Suppressor macrophage treated with lipopolysaccharide for 4 hours (primary cell): ENCODE data around the gene DBF4B.
"Not testable (repeated sequence)": the region's sequence is repeated elsewhere in the genome, so short reads cannot be mapped to it uniquely, and the experiment has no call there.

Experiments
- DNase-seq: peaks from one replicate; pipeline ENCODE4 v3.0.0-alpha.2; 2020

The DBF4B gene

DNA sequence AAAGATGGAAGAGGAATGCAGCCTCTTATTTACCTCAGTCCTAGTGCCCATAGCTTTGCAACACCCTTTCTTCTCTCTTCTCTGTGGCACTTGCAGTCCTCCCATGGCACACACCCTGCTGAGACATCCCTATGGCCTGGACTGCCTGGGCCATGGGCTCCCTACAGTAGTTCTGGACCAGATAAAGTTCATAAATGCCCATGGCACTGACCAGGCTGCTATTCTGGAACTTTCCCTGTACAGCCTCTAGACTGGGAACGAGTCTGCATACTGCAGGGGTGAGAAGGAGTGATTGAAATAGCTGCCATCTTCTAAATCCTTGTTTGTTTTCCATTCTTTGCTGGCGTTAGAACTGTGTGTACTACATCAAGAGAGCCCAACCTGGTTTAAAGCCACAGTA is 25.8 kb downstream of the DBF4B start:
- DNase-seq: no peak

DNA sequence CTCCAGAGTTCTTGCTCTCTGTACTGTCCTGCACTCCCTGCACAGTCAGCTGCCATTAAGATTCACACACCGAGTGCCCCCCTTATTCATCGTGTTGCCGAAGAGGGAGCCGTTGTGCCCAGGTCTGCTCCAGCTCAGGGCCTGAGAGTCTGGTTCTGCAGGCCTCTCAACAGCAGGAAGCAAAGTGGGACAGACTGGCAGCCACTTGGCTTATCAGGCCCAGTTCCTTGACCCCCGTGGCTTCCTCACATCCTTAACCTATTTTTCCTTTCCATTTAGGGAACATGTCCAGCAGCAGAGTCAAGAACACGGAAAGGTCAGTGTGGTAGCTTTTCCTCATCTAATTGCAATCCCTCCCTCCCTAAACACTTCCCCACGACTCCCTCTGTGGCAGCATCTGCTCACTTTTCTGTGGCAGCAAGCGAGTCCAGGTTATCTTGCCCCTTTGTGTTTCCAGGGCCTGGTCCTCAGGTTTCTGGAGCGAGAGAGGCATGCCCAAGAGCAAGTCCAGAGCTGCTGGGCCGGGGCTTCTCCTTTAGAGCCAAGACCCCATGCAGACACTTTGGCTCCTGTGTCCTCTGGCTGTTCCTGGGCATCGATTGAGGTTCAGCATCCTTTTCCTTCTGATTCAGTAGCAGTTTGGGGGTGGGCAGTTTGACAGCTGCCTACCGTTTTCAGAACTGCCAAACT is 28.2 kb downstream of the DBF4B start:
- no peak for DNase-seq

DNA sequence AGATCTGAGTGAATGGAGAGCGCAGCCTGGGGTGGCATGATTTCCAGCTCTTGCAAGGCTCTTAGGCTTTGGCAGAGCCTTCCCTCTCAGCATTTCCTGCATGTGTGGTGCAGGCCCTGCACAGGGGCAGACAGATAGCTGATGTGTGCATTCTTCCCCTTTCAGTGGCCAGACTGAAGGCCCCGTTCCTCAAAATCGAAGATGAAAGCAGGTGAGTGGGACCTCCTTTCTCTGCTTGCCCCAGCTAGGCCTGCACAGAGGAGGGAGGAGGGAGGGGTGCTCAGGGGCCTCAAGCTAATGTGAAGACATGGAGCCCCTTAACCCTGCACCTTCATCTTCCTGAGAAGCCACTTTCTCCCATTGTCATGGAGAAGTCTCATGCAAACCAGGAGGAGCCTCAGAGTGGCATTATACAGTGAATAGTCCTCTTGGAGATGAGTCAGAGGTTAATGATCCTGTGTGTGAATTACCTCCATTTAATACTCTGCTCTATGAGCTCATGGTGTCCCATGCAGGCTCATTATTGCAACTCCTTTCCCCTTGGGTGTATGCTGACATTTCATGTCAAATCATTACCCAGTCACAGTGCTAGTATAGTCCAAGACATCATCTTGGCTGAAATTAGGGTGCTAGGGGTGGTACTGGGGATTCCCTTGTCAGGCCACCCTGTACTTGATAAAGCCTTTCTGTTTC is 29.9 kb downstream of the DBF4B start:
- peak; percentile 19 for DNase-seq

DNA sequence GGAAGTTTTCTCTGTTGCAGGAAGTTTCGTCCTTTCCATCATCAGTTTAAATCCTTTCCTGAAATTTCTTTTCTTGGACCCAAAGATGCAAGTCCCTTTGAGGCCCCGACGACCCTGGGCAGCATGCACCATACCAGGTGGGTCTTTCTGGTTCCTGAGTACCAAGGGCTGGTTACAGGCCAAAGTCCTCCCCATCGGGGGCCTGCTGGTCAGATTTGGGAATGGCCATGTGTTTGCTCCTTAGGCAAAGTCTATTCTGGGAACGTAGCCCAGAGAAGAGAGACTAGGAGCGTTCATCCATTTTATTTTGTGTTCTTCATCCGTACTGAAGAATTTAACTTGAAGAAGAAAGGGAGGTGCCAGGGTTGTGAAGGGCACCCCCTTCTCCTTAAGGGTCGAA is 32.9 kb downstream of the DBF4B start:
- DNase-seq: no peak

DNA sequence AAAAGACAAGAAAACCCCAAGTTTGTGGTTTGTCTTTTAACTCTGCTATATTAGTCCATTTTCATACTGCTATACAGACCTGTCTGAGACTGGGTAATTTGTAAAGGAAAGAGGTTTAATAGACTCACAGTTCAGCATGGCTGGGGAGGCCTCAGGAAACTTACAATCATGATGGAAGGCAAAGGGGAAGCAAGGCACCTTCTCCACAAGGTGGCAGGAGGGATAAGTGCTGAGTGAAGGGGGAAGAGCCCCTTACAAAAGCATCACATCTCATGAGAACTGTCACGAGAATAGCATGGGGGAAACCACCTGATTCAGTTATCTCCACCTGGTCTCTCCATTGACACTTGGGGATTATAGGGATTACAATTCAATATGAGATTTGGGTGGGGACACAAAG is 36.8 kb downstream of the DBF4B start:
- no peak for DNase-seq

DNA sequence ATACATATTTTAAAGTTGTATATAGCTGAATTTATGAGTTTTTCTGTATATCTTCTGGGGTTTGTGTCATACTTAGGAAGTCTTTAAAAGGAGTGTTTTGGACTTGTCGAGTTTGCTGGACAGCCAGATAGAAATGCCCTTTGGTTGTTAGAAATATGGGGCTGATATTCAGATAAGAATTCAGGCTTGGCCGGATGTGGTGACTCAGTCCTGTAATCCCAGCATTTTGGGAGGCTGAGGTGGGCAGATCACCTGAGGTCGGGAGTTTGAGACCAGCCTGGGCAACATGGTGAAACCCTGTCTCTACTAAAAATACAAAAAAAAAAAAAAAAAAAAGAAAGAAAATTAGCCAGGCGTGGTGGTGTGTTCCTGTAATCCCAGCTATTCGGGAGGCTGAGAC is 37.3 kb downstream of the DBF4B start:
- DNase-seq: not testable (repeated sequence)

DNA sequence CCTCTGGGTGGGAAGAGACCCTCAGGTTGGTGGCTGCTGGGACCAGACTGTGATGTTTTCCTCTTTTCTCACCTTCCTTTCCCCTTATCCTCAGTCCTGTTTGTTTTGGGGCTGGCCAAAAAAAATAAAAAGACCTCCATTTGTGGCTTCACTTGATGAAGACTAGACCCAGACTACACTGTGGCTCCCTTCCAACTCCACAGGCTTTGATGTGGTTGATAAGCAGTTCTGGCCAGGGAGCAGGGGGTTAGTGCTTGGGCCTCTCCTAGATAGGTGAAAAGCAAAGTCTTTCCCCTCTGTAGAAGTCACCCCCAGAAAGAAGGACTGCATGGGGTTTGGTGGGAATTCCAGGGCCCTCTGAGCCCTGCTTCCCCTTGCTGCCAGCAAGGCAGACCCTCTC is 39.1 kb downstream of the DBF4B start:
- no peak for DNase-seq

DNA sequence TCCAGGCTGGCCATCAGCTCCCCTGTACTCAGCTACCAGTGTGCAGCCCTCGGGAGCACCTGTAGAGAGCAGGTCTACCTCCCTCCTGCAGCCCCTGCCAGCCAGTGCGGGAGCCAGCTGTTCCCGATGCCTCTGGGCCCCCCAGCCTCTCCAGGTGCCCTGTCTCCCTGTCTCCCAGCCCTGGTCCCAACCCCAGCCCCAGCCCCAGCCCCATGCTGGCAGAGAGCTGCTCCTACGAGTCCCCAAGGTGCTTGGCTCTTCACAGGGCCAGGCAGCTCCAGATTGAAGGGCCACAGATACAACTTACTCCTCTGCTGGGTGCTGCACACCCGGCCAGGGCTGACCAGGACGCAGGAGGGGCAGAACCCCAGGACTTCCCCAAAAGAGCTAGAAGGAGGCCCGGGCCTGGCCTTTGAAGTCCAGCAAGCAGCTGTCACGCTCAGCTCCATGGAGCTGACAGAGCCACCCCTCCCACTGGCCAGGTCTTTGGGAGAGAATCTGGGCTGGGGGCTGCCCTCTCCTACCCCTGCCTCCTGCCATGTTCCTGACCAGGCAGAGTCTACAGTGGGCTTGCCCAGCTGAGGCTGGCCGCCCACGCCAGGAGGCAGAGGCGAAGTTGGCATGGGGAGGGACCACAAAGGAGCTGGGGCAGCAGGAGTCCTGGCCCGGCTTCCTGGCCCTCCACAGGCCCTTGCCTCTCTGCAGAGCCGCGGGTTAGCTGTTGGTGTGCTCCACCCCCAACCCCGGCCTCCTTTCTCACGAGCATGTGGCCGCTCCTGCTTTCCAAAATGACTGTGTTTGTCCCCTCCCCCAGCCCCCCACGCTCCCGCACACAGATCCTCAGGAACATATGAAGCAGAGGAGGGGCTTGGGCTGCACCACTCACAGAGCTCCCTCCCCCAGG is 40.9 kb downstream of the DBF4B start:
- no peak for DNase-seq

DNA sequence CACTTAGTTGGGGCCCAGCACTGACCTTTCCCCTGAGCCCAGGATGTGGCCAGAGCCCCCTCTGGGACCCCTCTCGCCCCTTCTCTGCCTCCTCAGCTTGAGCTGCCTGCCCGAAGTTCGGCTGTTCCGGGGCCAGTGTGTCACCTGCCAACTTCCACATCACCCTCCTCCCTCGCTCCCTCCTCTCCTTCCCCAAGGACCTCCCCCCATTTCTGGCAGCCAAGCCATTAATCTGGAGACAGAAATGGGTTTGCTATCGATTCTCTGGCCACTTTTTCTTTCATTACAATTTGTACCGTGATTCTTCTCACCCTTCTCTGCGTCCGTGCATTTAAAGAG is 41.5 kb downstream of the DBF4B start:
- no peak for DNase-seq

DNA sequence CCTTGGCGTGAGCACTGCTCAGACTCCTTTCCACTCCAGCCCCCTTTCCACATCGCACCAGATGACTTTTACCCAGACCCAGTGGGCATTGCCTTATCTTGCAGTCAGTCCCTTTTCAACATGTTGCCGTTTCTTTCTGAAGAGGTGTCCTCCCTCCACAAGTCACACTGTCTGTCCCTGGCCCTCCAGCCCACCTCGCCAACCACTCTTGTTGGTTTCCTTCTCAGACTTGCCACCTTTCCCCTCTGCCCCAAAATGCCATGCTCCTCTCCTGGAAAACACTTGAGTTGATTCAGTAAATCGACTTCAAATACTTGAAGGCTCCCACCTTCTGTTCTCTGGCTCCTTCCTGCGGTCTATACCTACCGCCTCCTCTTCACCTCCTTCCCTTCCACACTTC is 42.9 kb downstream of the DBF4B start:
- no peak for DNase-seq

DNA sequence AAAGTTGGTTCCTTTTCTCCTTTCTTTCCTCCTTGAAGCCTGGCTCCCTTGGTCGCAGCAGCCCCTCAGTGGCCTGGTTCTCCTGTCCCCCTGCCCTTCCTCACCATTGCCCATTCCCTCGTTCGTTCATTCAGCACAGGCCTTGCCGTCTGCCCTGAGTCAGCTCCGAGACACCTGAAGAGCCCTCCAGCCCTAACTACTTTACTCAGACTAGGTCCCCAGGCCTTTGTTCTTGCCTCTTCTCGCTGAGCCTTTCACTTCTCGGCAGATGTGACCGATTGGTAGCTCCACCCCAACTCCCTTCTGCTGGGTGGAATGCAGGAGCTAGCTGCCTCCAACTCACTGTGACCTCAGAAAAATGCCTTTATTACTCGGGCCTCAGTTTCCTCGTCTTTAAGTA is 43.3 kb downstream of the DBF4B start:
- DNase-seq: no peak

DNA sequence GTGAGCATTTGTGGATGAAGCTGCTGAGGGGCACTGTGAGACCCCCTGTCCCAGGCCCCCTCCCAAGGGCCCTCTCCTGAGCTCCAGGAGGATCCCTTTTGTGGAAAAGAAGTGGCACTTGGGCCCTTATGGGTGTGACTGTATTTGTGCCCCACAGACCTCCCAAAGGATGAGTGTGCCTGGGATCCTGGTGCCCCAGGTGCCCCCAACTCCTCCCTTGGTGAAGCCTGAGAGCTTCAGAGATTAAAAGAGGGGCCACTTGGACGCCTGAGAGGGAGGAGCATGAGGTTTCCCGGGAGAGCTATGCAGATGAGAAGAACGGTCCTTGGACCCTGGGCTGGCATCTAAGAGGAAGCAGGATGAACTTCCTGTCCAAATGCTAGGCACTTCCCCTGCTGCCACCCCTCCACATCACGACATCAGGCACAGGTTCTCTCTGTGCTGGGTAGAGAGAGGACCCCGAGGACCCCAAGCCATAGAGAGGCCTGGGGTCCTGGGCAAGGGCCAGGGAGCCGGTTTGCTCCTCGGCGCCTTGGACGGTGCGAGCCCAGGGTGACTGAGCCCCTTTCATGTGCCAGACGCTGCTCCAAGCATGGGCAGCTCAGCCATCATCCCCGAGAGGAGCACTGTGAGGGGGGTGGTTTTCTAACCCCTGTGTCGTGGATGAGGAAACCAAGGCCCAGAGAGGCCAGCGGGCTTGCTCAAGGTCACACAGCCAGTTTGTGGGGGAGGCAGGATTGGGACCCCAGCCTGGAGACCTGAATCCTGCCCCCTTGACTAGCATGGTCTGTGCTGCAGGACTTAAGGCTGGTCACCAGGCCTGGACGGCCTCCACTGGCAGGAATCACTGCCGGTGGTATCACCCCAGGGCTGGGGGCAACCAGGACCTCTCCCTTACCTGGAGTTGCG is 44.7 kb downstream of the DBF4B start:
- no peak for DNase-seq

DNA sequence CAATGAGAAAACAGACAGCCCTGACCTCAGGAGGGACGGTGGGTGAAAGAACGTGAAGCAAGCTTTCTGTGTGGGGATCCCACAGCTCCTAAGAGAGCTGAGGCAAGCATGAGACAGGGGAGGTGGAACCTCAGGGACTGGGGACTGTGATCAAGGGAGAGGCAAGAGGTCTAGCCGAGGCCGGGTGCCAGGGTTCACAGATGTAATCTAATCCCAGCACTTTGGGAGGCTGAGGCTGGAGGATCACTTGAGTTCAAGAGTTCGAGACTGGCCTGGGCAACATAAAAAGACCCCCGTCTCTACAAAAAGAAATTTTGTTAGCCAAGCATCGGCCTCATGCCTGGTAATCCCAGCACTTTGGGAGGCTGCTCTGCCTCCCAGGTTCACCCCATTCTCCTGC is 45.8 kb downstream of the DBF4B start:
- no peak for DNase-seq

DNA sequence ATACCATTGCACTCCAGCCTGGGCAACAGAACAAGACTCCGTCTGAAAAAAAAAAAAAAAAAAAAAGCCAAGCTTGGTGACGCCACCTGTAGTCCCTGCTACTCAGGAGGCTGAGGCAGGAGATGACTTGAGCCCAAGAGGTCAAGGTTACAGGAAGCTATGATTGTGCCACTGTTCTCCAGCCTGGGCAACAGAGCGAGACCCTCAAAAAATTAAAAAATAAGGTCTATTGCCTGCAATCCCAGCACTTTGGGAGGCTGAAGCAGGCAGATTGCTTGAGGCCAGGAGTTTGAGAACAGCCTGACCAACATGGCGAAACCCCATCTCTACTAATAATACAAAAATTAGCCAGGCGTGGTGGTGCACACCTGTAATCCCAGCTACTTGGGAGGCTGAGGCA is 46.7 kb downstream of the DBF4B start:
- DNase-seq: not testable (repeated sequence)

DNA sequence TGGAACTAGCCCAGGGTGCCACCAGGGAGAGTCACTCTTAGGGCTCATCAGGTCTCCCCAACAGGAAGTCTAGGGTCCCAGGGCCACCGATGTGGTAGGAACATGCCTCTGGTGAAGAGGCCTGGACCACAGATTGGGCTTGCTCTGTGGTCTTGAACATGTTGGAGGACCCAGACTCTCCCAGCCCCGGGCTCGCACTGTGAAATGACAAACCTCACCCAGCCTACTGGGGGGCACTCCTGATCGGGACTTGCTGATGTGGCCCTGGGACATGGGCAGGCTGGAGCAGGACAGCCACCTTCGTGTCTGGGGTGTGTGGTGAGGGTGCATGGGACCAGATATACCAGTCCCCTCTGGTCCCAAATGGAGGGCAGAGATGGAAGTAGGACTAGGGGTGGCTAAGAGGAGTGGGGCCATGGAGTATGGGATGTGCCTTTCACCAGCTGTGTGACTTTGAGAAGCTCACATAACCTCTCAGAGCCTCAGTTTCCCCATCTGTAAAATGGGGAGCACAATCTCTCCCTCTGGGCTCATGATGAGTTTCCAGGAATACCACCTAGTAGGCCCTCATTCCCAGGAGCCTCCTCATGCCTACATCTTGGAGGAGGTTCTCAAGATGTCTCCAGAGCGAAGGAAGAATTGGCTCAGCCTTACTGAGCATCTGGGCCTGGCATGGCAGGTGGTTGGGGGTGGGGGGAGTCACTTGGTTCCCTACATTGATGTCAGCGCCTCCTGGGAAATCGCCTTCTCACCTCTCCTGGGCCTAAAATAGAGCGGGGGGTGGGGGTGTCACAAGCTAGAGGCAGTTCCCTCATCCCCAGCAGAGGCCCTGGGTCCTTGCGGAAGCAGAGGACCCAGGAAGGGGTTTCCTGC is 48.8 kb downstream of the DBF4B start:
- DNase-seq: no peak

DNA sequence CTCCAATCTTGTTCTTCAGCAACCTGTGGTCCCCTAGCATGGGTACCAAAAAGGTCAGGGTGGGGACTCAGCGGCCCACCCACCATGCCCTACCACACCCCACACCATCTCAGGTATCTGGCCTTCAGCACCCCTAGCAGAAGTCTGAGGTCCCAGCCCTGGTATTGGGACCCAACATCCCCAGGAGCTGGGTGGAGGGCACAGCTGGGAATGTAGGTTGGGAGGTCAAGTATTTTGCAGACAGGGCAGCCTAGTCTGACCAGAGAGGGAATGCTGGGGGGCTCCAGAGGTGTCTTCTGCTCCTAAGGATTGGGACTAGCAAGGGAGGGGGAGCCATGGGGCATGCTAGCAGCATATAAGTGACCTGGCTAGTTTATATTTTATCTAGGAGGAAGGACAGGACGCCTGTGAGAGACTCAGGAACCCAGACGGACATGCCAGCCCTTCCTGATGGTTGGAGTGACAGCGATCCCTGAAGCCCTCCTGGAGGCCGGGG is 49.5 kb downstream of the DBF4B start:
- DNase-seq: no peak

DNA sequence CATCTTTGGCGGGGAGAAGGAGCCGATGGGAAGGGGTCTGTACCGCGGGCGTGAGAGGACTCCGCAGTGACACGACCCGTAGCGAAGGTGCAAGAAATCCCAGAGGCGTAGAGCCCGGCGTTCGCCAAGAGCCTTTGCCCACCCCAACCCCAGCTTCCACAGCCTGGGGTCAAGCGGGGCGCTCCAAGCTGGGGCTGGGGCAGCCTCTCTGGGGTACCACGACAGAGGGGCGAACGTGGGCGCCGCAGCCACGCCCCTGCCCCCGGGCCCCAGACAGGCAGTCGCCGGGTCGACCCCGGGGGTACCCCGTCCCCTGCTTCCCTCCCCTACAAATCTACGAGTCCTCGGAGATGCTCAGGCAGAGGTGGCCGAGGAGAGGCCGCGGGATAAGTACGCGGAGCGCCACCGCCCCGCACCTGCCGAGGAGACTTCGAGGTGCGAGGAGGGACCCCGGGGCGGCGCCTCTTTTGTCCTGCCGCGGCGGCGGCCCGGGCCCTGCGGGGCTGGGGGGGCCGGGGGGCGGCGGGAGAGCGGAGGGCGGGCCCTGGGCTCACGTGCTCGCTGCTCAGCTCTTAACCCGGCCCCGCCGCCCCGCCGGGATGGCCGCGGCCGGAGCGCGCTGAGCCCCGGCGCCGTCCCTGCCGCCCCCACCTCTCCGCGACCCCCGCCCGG is 50.1 kb downstream of the DBF4B start, which contains the start of gene ADAM11:
Gene ADAM11 (plus strand): TSS at position 575 of the 672 bp plus-strand sequence. CDS start 212 bp downstream, outside the sequence.
- DNase-seq: no peak

DNA sequence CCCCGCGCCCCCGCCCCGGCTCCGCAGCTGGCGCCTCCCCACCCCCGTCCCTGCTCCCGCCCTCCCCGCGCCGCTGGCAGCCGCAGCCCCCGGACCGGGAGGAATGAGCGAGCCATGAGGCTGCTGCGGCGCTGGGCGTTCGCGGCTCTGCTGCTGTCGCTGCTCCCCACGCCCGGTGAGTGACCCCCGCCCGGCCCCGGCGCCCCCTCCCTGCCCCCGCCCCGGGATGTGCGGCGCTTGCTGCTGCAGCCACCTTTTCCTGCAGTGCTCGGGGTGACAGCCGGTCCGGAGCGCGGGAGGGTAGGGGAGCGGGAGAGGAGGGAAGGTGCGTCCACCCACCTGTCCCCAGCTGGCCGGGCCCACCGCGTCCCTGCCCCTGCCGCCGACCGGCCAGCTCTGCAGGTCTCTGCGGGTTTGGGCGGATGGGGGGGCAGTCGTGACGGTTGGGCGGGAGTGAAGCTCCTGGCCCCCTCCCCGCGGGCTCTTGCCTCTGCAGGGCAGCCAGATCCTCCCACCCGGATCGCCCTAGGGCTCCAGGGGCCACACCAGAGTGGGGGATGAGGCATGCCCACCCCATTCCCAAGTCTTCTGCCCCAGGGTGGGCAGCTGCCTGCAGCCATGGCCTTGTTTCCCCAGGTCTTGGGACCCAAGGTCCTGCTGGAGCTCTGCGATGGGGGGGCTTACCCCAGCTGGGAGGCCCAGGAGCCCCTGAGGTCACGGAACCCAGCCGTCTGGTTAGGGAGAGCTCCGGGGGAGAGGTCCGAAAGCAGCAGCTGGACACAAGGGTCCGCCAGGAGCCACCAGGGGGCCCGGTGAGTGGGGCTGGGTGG is 50.8 kb downstream of the DBF4B start:
- DNase-seq: no peak

DNA sequence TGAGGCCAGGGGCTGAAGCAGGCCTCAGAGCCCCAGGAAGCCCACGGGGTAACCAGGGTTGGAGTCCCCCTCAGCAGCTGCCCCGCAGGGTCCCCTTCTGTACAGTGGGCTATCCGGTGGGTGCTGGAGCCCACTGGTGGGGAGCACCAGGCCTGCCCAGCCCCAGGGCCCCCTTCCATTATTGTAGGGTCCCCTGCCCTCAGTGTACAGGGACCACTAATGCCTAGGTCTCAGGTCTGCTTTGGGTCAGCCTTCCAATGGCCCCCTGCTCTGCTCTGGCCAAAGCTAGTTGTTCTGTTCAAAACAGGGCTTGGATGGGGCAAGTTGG is 51.4 kb downstream of the DBF4B start:
- no peak for DNase-seq
